ENCODE results near the gene SPECC1.

Gene SPECC1

GRCh38 chr17:20320535-20321229, 311.5 kb downstream of the SPECC1 start:
- TF ChIP-seq, protein P1, sequence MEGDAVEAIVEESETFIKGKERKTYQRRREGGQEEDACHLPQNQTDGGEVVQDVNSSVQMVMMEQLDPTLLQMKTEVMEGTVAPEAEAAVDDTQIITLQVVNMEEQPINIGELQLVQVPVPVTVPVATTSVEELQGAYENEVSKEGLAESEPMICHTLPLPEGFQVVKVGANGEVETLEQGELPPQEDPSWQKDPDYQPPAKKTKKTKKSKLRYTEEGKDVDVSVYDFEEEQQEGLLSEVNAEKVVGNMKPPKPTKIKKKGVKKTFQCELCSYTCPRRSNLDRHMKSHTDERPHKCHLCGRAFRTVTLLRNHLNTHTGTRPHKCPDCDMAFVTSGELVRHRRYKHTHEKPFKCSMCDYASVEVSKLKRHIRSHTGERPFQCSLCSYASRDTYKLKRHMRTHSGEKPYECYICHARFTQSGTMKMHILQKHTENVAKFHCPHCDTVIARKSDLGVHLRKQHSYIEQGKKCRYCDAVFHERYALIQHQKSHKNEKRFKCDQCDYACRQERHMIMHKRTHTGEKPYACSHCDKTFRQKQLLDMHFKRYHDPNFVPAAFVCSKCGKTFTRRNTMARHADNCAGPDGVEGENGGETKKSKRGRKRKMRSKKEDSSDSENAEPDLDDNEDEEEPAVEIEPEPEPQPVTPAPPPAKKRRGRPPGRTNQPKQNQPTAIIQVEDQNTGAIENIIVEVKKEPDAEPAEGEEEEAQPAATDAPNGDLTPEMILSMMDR (IDR thresholded peaks at IDR 0.05): peak; percentile 78
